GM19193 (cell line): Measurements from ENCODE around the gene EGFLAM.

Experiments
- POLR2A ChIP-seq: IDR thresholded peaks from 4 replicates; pipeline ENCODE4 v1.6.1; 2011; ENCODE audit not compliant: insufficient read depth, insufficient read length; ENCODE audit errors: extremely low read depth

The EGFLAM gene

GRCh38 chr5:38500573-38501260 is 242.4 kb downstream of the EGFLAM start:
- TF ChIP-seq POLR2A, result no peak

- no peak for TF ChIP-seq POLR2A
These were observed 247.9 kb downstream of the EGFLAM start for GRCh38 chr5:38506302-38506701.

GRCh38 chr5:38509185-38509584 is 250.8 kb downstream of the EGFLAM start:
- no peak for TF ChIP-seq POLR2A
